HFFc6 (cell line): ENCODE data around the gene PCSK5. TPM values are rescaled to one million over a fixed set of nuclear protein-coding genes. Genes with fewer than 3 reads are reported as not detected.
"Not testable (repeated sequence)": the region's sequence is repeated elsewhere in the genome, so short reads cannot be mapped to it uniquely, and the experiment has no call there.

ENCODE experiments used
- DNase-seq: peaks from one replicate; pipeline ENCODE4 v3.0.0-alpha.2; 2018
- H3K27ac Mint-ChIP-seq: 2 replicates; pipeline ENCODE4 v1.8.0; 2020; ENCODE audit warnings: mild to moderate bottlenecking, mixed read lengths
- H3K27me3 Mint-ChIP-seq: 2 replicates; pipeline ENCODE4 v1.8.0; 2021; ENCODE audit warnings: mild to moderate bottlenecking, moderate library complexity, mixed read lengths; ENCODE audit not compliant: insufficient read depth
- H3K36me3 Mint-ChIP-seq: 2 replicates; pipeline ENCODE4 v1.8.0; 2021; ENCODE audit warnings: low read depth, mixed read lengths
- H3K4me1 Mint-ChIP-seq: 2 replicates; pipeline ENCODE4 v1.8.0; 2020; ENCODE audit warnings: low read depth, mixed read lengths
- H3K4me3 Mint-ChIP-seq: 2 replicates; pipeline ENCODE4 v1.8.0; 2020; ENCODE audit warnings: mild to moderate bottlenecking, moderate library complexity, mixed read lengths
- H3K9me3 Mint-ChIP-seq: 2 replicates; pipeline ENCODE4 v1.8.0; 2020; ENCODE audit warnings: mild to moderate bottlenecking, mixed read lengths
- total RNA-seq, 6 experiments: library from RNA; stranded (reverse); fragmentation: NEBNext Ultra II Directional; extraction: Animal tissue kit (Norgen Biotek cat#: 25700); gene quantifications; 2 replicates in 1 of 6; 3 replicates in 5 of 6; pipeline ENCODE4 v1.2.3, GENCODE V29; 2021
- TF ChIP-seq, protein P1 (sequence below): fragments of 200-600 bp; sonication (generic); IDR thresholded peaks from 2 replicates; pipeline ENCODE4 v1.5.0; 2021; ENCODE audit warnings: antibody characterized with exemption, mild to moderate bottlenecking

PCSK5 gene
- total RNA-seq, 6 experiments from 2014 or later = 0.18 to 0.36 (median 0.22) TPM

DNA sequence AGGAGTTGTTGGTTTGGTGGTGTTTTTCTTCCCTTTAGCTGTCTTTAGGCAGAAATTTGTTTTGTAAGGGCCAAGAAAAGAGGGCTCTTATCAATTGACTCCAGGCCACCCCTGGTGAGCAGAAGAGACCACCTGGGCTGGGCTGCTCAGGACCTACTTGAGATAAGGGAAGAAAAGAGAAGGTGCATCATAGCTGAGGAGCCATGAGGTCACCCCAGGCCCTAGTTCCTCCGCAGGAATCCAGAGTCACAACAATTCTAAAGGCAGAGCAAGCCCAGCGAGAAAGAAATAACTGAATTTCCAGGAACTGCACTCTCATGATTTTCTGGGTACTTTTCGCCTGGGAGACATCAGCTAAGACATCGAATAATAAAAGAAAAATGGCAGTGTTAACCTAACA lies 468.9 kb downstream of the PCSK5 start:
- H3K9me3 Mint-ChIP-seq = no peaks in the 10 kb centered on the region
- H3K4me3 Mint-ChIP-seq = no peak overlapping the region
- H3K36me3 Mint-ChIP-seq = no peaks in the 10 kb centered on the region
- DNase-seq = no peak
- TF ChIP-seq, protein P1, sequence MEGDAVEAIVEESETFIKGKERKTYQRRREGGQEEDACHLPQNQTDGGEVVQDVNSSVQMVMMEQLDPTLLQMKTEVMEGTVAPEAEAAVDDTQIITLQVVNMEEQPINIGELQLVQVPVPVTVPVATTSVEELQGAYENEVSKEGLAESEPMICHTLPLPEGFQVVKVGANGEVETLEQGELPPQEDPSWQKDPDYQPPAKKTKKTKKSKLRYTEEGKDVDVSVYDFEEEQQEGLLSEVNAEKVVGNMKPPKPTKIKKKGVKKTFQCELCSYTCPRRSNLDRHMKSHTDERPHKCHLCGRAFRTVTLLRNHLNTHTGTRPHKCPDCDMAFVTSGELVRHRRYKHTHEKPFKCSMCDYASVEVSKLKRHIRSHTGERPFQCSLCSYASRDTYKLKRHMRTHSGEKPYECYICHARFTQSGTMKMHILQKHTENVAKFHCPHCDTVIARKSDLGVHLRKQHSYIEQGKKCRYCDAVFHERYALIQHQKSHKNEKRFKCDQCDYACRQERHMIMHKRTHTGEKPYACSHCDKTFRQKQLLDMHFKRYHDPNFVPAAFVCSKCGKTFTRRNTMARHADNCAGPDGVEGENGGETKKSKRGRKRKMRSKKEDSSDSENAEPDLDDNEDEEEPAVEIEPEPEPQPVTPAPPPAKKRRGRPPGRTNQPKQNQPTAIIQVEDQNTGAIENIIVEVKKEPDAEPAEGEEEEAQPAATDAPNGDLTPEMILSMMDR = no peak
- H3K27me3 Mint-ChIP-seq = peaks cover 36% of the 10 kb centered on the region
- peaks cover 9% of the 10 kb centered on the region for H3K4me1 Mint-ChIP-seq
- H3K27ac Mint-ChIP-seq = no peak overlapping the region

- Mint-ChIP-seq H3K36me3 (no peaks in the 10 kb centered on the region), H3K4me3 (no peak overlapping the region), H3K9me3 (no peaks in the 10 kb centered on the region), H3K27ac (no peak overlapping the region), H3K4me1 (peaks cover 13% of the 10 kb centered on the region), H3K27me3 (peaks cover 36% of the 10 kb centered on the region)
- TF ChIP-seq, protein P1 = no peak
- DNase-seq = no peak
Measured at GRCh38 chr9:76359766-76360165, 469.3 kb downstream of the PCSK5 start.

DNA sequence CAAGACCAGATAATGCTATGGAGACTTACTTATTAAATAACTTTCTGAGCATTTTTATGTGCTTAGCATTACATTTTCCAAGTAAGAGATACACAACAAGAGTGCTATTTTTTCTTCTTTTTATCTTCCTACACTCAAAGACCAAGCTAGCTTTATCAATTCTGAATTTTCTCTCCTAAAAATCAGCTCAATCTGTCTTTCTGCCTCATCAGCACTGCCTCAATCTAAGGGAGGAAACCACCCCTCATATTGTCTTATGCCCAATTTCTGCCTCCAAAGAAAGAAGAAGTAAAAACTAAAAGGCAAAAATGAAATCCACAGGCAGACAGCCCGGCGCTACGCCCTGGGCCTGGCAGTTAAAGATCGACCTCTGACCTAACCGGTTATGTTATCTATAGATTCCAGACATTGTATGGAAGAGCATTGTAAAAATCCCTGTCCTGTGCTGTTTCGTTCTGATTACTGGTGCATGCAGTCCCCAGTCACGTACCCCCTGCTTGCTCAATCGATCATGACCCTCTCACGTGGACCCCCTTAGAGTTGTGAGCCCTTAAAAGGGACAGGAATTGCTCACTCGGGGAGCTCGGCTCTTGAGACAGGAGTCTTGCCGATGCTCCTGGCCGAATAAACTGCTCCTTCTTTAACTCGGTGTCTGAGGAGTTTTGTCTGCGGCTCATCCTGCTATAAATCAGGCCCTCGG lies 472.0 kb downstream of the PCSK5 start:
- H3K4me1 Mint-ChIP-seq = peaks cover 21% of the 10 kb centered on the region
- DNase-seq, H3K36me3 Mint-ChIP-seq, H3K27ac Mint-ChIP-seq, H3K9me3 Mint-ChIP-seq, H3K4me3 Mint-ChIP-seq: not testable (repeated sequence)
- H3K27me3 Mint-ChIP-seq = peaks cover 25% of the 10 kb centered on the region

- DNase-seq = no peak
- TF ChIP-seq, protein P1 = no peak
- Mint-ChIP-seq H3K4me1 (peaks cover 21% of the 10 kb centered on the region), H3K27me3 (peaks cover 23% of the 10 kb centered on the region), H3K27ac (no peak overlapping the region), H3K36me3 (no peaks in the 10 kb centered on the region), H3K9me3 (no peaks in the 10 kb centered on the region), H3K4me3 (no peak overlapping the region)
Measured at GRCh38 chr9:76363032-76363395, 472.5 kb downstream of the PCSK5 start.

GRCh38 chr9:76365028-76365427 lies 474.6 kb downstream of the PCSK5 start:
- H3K4me3 Mint-ChIP-seq = no peak overlapping the region
- DNase-seq = peak; percentile 43
- H3K36me3 Mint-ChIP-seq = no peaks in the 10 kb centered on the region
- no peaks in the 10 kb centered on the region for H3K9me3 Mint-ChIP-seq
- no peak overlapping the region for H3K27ac Mint-ChIP-seq
- H3K4me1 Mint-ChIP-seq = peaks cover 21% of the 10 kb centered on the region
- TF ChIP-seq, protein P1 = no peak
- peaks cover 10% of the 10 kb centered on the region for H3K27me3 Mint-ChIP-seq

- H3K27me3 Mint-ChIP-seq = peaks cover 10% of the 10 kb centered on the region
- DNase-seq = no peak
- H3K36me3 Mint-ChIP-seq = no peaks in the 10 kb centered on the region
- TF ChIP-seq, protein P1 = no peak
- peaks cover 21% of the 10 kb centered on the region for H3K4me1 Mint-ChIP-seq
- no peak overlapping the region for H3K27ac Mint-ChIP-seq
- no peak overlapping the region for H3K4me3 Mint-ChIP-seq
- no peaks in the 10 kb centered on the region for H3K9me3 Mint-ChIP-seq
Measured at GRCh38 chr9:76366275-76366674, 475.8 kb downstream of the PCSK5 start.
